Left lung (tissue), 10 donors: ENCODE measurements around the gene PYURF. TPM values are rescaled to one million over a fixed set of nuclear protein-coding genes. Genes with fewer than 3 reads are reported as not detected.

Experiments
- ATAC-seq: fragments of 200-7000 bp; cut with Tn5 transposase; one replicate; pipeline ENCODE4 v1.9.1; 2020; ENCODE audit warnings: moderate library complexity
- DNase-seq, 4 donors: peaks; one replicate each; pipeline ENCODE4 v3.0.0-alpha.2; 2013 to 2020
- H3K27ac ChIP-seq, 2 donors: fragments of 200-600 bp; sonication (generic) in 1 of 2; one replicate each; pipeline versions ENCODE4 v1.5.0 to v1.8.0; 2020 to 2021
- H3K27me3 ChIP-seq, 2 donors: fragments of 200-600 bp; sonication (generic) in 1 of 2; one replicate each; pipeline versions ENCODE4 v1.5.0 to v1.8.0; 2020 to 2021
- H3K36me3 ChIP-seq, 2 donors: fragments of 200-600 bp; sonication (generic) in 1 of 2; one replicate each; pipeline versions ENCODE4 v1.5.0 to v1.8.0; 2020 to 2021
- H3K4me1 ChIP-seq, 2 donors: fragments of 200-600 bp; one replicate each; pipeline ENCODE4 v1.8.0; 2021
- H3K4me3 ChIP-seq, 2 donors: fragments of 200-600 bp; sonication (generic) in 1 of 2; one replicate each; pipeline versions ENCODE4 v1.5.0 to v1.8.0; 2020 to 2021; ENCODE audit warnings: mild to moderate bottlenecking in 1 of 2
- H3K9me3 ChIP-seq, 2 donors: fragments of 200-600 bp; sonication (generic) in 1 of 2; one replicate each; pipeline versions ENCODE4 v1.5.0 to v1.8.0; 2020 to 2021
- intact Hi-C, 2 donors: fragments of 100-400 bp; cut with DNase I; formaldehyde crosslinking; loops; one replicate each; pipeline versions ENCODE4 v1.11.2 to v1.14.2; 2022
- polyA plus RNA-seq, 6 donors: library from polyadenylated mRNA; unstranded; fragments of 120-200 nt; gene quantifications; one replicate each; pipeline ENCODE4 v1.2.1, GENCODE V29; 2013; ENCODE audit not compliant: insufficient read length in 6 of 6
- total RNA-seq, 2 donors: library from RNA; stranded (reverse); fragmentation: NEBNext Ultra II Directional; extraction: Animal tissue kit (Norgen Biotek cat#: 25700); gene quantifications; one replicate each; pipeline ENCODE4 v1.2.1, GENCODE V29; 2021
- TF ChIP-seq, protein P1 (sequence below), 2 donors: fragments of 200-600 bp; sonication (generic) in 1 of 2; IDR thresholded peaks; one replicate each; pipeline versions ENCODE4 v1.5.0 to v1.8.0; 2021; ENCODE audit warnings: antibody characterized with exemption in 2 of 2
- donor health status: DM: no; HTN: yes; CAD: no.
- donor health status: DM: no; HTN: no; CAD: no.

Gene PYURF
- total and polyA plus RNA-seq, 8 donors: 63.5 to 120 (median 108) TPM

DNA sequence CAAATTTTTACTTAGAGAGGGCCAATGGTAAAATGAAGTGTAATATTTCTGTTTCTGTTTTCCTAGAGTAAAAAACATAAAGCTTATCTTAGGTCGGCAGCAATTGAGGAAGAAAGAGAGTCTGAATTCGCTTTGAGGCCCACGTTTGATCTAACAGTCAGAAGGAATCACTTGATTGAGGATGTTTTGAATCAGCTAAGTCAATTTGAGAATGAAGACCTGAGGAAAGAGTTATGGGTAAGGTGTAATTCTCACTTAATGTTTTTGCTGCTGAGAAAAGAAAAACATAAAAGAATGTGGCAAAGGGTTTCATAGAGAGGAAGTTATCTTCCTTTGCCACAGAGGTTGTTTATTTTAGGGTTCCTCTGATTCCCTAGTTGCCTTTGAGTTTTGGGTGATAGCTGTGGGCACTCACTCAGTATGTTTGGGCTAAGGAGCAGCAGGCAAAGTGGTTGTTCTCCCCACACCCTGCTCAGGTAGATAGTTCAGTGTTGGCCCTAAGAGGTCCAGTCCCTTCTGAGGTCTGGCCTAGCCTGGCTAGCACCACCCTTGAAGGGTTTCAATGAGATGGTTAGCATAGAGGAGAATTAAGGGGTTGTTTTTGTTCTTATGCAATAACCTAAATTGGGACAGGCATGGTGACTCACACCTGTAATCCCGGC lies 34.3 kb downstream of the PYURF start:
- DNase-seq (no peak), ATAC-seq (no peak)
- Histone ChIP-seq H3K36me3 (peaks cover 0 to 21% of the 10 kb centered on the region in 2 donors), H3K4me1 (no peaks in the 10 kb centered on the region), H3K27me3 (no peaks in the 10 kb centered on the region), H3K9me3 (no peaks in the 10 kb centered on the region), H3K4me3 (no peak overlapping the region), H3K27ac (no peak overlapping the region)
- TF ChIP-seq, protein P1, sequence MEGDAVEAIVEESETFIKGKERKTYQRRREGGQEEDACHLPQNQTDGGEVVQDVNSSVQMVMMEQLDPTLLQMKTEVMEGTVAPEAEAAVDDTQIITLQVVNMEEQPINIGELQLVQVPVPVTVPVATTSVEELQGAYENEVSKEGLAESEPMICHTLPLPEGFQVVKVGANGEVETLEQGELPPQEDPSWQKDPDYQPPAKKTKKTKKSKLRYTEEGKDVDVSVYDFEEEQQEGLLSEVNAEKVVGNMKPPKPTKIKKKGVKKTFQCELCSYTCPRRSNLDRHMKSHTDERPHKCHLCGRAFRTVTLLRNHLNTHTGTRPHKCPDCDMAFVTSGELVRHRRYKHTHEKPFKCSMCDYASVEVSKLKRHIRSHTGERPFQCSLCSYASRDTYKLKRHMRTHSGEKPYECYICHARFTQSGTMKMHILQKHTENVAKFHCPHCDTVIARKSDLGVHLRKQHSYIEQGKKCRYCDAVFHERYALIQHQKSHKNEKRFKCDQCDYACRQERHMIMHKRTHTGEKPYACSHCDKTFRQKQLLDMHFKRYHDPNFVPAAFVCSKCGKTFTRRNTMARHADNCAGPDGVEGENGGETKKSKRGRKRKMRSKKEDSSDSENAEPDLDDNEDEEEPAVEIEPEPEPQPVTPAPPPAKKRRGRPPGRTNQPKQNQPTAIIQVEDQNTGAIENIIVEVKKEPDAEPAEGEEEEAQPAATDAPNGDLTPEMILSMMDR (IDR thresholded peaks at IDR 0.05): no peak
- intact Hi-C loops: no loop called here

DNA sequence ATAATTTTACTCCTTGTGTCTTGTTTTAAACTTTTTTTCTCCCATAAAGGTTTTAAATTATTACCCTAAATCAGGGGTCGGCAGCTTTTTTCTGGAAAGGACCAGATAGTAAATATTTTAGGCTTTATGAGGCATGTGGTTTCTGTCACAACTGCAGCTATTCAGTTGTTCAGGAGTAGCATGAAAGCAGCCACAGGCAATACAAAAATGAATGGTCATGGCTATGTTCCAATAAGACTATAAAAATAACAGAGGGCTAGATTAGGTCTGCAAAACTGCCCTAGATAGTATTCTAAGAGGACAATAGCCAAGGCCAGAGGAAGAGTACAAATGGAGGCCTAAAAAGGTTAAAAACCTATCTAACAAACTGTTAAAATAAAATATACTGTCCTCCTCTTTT lies 42.0 kb downstream of the PYURF start:
- Histone ChIP-seq H3K27me3 (no peaks in the 10 kb centered on the region), H3K36me3 (no peaks in the 10 kb centered on the region), H3K4me1 (no peaks in the 10 kb centered on the region), H3K4me3 (no peak overlapping the region), H3K9me3 (no peaks in the 10 kb centered on the region), H3K27ac (no peak overlapping the region)
- TF ChIP-seq, protein P1 (IDR thresholded peaks at IDR 0.05): no peak
- intact Hi-C loops: no loop called here
- DNase-seq (no peak), ATAC-seq (no peak)

DNA sequence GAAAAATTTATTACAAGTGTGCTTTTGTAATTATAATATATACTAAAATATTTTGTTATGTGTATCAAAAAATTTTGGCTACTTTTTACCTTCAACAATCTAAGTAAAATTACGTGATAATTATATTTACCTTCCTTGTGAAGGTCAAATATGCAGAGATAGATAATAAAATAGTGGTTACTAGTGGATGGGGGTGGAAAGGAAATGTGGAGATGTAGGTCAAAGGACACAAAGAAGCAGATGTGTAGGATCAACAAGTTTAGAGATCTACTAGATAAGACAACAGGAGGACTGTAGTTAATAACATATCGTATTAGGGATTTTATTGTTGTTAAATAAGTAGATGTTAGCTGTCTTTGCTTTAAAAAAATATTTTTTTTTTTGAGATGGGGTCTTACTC lies 45.3 kb downstream of the PYURF start:
- TF ChIP-seq, protein P1 (IDR thresholded peaks at IDR 0.05): no peak
- no peak overlapping the region for H3K27ac ChIP-seq
- intact Hi-C loops: no loop called here
- no peaks in the 10 kb centered on the region for H3K27me3 ChIP-seq
- no peaks in the 10 kb centered on the region for H3K4me1 ChIP-seq
- DNase-seq (no peak), ATAC-seq (no peak)
- H3K36me3 ChIP-seq: peaks cover 0 to 5% of the 10 kb centered on the region in 2 donors
- no peak overlapping the region for H3K4me3 ChIP-seq
- no peaks in the 10 kb centered on the region for H3K9me3 ChIP-seq

DNA sequence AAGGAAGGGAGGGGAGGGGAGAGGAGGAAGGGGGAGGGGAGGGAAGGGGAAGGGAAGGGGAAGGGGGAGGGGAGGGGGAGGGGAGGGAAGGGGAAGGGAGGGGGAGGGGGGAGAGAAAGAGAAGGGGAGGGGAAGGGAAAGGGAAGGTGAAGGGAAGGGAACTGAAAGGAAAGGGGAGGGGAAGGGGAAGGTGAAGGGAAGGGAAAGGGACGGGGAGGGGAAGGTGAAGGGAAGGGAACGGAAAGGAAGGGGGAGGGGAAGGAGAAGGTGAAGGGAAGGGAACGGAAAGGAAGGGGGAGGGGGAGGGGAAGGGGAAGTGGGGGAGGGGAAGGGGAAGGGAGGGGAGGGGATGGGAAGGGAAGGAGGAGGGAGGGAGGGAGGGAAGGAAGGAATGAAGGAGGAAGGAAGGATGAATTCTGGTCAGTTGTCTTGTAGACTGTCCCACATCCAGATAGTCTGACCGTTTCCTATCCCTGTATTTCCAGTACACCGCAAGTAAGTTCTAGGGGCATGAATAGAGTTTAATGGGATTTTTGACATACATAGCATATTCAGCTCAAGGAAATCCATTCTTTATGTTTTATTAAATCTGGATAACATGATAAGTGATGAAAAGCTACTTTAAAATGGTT lies 46.2 kb downstream of the PYURF start:
- no peak for ATAC-seq
- Histone ChIP-seq H3K27ac (no peak overlapping the region), H3K4me1 (no peaks in the 10 kb centered on the region), H3K4me3 (no peak overlapping the region), H3K36me3 (peaks cover 0 to 5% of the 10 kb centered on the region in 2 donors), H3K27me3 (no peaks in the 10 kb centered on the region), H3K9me3 (no peaks in the 10 kb centered on the region)
- TF ChIP-seq, protein P1 (IDR thresholded peaks at IDR 0.05): no peak
- intact Hi-C loops: no loop called here
- DNase-seq: no peak

Other genes starting within 250 kb of the PYURF start
- gene PPM1K, start 239.2 kb downstream of the PYURF start, total RNA-seq: 10 to 100 TPM; 19.1 to 23.2 TPM
- 10 to 100 TPM; 18.4 to 27.9 (median 22.5) TPM for gene PPM1K, start 239.2 kb downstream of the PYURF start, polyA plus RNA-seq
- gene HERC6, start 144.9 kb downstream of the PYURF start, total RNA-seq: 10 to 100 TPM; 13.2 to 21.9 TPM
- gene HERC6, start 144.9 kb downstream of the PYURF start, polyA plus RNA-seq: 10 to 100 TPM; 10.7 to 15.9 (median 12.5) TPM
- 1 to 10 TPM; 5.5 to 8.0 TPM for gene HERC5, start 66.7 kb downstream of the PYURF start, total RNA-seq
- gene HERC5, start 66.7 kb downstream of the PYURF start, polyA plus RNA-seq: 1 to 10 TPM; 4.4 to 6.1 (median 5.2) TPM
- gene HERC3, start 68.7 kb upstream of the PYURF start, total RNA-seq: 10 to 100 TPM; 31.9 to 43.8 TPM
- gene HERC3, start 68.7 kb upstream of the PYURF start, polyA plus RNA-seq: 10 to 100 TPM; 17.1 to 23.7 (median 20.1) TPM
- gene NAP1L5, start 174.1 kb upstream of the PYURF start, total RNA-seq: 1 to 10 TPM; 3.2 to 4.7 TPM
- 10 to 100 TPM; 11.0 to 12.5 (median 12.0) TPM for gene NAP1L5, start 174.1 kb upstream of the PYURF start, polyA plus RNA-seq